Activated CD4-positive, alpha-beta T cell treated with anti-CD3 and anti-CD28 coated beads, Interleukin-2, amount 50 U/mL, for 4 hours (primary cell): ENCODE data around the gene OXLD1.

Source experiments
- DNase-seq, 2 experiments: peaks; one replicate each; pipeline ENCODE4 v3.0.0-alpha.2; 2020

Gene OXLD1

GRCh38 chr17:81701288-81702071 is 35.1 kb upstream of the OXLD1 start:
- DNase-seq = no peak

GRCh38 chr17:81700353-81701287 is 34.2 kb upstream of the OXLD1 start:
- DNase-seq = no peak

DNA sequence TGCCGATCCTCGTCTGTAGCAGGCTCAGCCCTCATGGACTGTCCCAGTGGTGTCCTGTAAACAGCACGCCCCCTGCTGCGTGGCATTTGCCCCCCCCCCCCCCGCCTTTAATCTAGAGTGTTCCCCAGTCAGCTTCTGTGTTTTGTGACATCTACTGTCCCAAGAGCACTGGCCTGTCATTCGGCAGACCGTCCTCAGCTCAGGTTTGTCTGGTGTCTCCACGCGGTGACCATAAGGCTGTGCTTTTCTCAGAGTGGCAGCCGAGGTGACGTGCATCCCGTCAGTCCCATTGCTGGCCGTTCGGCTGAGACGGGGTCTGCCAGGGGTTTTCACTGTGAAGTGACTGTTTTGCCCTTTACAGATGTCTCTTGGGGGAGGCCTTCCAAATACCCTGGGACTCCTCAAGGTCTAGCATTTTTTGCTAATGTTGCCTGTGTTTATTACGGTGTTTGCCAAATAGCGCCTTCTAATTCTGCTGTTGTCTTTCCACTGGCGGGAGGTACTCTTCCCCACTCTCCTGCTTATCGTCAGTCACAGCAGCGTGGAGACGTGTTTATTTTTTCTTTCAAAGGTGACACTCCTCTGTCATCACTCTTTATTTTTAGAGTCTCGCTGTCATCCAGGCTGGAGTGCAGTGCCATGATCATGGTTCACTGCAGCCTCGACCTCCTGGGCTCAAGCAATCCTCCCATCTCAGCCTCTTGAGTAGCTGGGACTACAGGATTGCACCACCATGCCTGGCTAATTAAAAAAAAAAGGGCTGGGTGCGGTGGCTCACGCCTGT is 31.0 kb upstream of the OXLD1 start:
- no peak for DNase-seq

DNA sequence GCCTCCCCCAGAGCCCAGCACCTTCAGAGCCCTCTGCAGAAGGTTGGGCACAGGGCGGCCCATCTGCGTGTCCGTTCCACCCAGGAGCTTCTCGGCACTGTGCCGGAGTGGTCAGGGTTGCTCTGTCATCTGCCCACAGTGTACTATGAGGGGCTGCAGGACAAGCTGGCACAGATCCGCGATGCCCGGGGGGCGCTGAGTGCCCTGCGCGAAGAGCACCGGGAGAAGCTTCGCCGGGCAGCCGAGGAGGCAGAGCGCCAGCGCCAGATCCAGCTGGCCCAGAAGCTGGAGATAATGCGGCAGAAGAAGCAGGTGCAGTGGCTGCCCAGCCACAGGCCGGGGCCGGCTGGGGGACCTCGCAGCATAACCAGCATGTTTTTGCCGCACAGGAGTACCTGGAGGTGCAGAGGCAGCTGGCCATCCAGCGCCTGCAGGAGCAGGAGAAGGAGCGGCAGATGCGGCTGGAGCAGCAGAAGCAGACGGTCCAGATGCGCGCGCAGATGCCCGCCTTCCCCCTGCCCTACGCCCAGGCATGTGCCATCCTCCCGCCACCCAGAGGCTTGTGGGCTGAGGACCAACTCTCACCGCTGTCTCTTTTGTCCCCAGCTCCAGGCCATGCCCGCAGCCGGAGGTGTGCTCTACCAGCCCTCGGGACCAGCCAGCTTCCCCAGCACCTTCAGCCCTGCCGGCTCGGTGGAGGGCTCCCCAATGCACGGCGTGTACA is 30.0 kb upstream of the OXLD1 start:
- no peak for DNase-seq

DNA sequence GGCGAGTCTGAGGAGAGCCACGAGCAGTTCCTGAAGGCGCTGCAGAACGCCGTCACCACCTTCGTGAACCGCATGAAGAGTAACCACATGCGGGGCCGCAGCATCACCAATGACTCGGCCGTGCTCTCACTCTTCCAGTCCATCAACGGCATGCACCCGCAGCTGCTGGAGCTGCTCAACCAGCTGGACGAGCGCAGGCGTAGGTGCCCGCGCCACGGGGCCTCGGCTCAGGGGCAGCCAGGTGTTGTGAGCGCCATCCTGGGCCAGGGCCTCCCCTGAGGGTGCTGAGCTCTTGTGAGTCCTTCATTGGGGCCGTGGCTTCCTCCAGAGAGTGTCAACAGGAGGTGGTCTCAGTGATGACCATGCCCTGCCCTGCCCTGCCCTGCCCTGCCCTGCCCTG is 29.4 kb upstream of the OXLD1 start:
- DNase-seq = no peak

GRCh38 chr17:81695211-81695610 is 28.8 kb upstream of the OXLD1 start:
- DNase-seq = no peak

DNA sequence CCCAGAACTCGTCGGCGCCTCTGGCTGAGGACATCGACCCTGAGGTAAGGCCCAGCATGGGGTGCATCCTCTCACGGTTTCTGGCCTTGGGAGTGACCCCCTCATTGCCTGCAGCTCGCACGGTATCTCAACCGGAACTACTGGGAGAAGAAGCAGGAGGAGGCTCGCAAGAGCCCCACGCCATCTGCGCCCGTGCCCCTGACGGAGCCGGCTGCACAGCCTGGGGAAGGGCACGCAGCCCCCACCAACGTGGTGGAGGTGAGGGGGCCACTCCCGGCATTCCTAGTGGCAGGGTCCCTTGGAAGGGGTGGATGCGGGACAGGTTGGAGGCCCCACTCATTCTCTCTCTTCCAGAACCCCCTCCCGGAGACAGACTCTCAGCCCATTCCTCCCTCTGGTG is 28.4 kb upstream of the OXLD1 start:
- no peak for DNase-seq

DNA sequence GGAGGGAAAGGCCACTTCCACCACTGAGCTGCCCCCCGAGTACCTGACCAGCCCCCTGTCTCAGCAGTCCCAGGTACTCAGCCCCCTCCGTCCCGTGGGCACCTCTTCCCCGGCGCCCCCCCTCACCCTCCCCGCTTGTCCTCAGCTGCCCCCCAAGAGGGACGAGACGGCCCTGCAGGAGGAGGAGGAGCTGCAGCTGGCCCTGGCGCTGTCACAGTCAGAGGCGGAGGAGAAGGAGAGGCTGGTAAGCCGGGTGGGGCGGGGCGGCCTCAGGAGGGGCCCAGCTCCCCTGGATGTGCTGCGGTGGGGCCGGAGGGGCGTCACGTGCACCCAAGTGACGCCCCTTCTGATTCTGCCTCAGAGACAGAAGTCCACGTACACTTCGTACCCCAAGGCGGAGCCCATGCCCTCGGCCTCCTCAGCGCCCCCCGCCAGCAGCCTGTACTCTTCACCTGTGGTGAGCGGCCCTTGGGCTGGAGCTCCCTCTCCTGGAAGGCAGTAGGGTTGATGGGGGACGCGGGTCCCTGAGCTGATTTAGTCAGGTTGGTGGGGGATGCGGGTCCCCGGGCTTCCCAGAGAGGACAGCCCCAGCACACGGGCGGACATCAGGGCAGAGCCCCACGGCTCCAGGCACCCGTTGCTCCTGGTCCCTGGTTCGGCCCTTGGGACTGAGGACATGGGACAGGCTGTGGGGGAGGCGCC is 27.3 kb upstream of the OXLD1 start:
- no peak for DNase-seq

GRCh38 chr17:81691608-81692007 is 25.2 kb upstream of the OXLD1 start:
- DNase-seq = no peak

- no peak for DNase-seq
Measured at GRCh38 chr17:81691196-81691595, 24.8 kb upstream of the OXLD1 start.

DNA sequence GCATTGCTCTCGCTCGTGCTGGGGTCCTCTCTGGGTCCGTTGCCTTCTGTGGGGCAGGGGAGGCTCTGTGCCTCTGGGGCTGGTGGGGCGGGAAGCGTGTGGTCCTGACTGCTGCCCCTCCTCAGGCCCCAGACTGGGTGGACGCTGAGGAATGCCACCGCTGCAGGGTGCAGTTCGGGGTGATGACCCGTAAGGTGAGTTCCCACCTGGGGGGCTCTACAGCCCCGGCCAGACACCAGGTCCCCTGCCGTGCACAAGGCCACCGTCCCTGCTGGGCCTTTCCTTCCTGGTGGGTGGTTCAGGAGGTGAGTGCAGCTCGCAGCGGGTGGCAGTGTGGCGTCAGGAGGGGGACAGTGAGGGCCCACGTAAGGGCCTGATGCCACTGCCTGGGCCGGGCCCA is 24.1 kb upstream of the OXLD1 start:
- no peak for DNase-seq

- DNase-seq = no peak
Measured at GRCh38 chr17:81690066-81690465, 23.7 kb upstream of the OXLD1 start.

GRCh38 chr17:81688616-81689015 is 22.2 kb upstream of the OXLD1 start:
- DNase-seq = no peak

GRCh38 chr17:81687770-81688541 is 21.6 kb upstream of the OXLD1 start:
- no peak for DNase-seq

DNA sequence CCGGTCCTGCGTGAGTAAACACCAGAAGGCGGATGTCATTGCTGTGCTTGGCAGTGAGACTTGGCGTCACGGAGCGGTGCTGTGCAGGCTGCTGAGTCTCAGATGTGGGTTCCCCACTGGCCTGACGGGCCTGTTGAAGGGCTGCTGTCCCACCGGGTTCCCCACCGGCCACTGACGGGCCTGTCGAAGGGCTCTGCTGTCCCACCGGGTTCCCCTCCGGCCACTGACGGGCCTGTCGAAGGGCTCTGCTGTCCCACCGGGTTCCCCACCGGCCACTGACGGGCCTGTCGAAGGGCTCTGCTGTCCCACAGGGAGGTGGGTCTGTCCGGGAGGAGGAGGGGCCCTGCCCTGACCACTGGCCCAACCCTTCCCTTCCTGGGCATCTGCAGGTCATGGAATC is 20.2 kb upstream of the OXLD1 start:
- no peak for DNase-seq

GRCh38 chr17:81685108-81685507 is 18.7 kb upstream of the OXLD1 start:
- DNase-seq = peak; percentile 51 to 52

- no peak for DNase-seq
Measured at GRCh38 chr17:81684442-81684911, 18.1 kb upstream of the OXLD1 start.

- peak; percentile 95 to 96 for DNase-seq
Measured at GRCh38 chr17:81683584-81684441, 17.4 kb upstream of the OXLD1 start, which contains the start of the genes ARL16 and HGS. TSS of gene ARL16 (minus strand) at chr17:81683797. CDS start at chr17:81683753, 44 bp downstream. TSS of gene HGS (plus strand) at chr17:81684011. CDS start at chr17:81684067, 56 bp downstream.

DNA sequence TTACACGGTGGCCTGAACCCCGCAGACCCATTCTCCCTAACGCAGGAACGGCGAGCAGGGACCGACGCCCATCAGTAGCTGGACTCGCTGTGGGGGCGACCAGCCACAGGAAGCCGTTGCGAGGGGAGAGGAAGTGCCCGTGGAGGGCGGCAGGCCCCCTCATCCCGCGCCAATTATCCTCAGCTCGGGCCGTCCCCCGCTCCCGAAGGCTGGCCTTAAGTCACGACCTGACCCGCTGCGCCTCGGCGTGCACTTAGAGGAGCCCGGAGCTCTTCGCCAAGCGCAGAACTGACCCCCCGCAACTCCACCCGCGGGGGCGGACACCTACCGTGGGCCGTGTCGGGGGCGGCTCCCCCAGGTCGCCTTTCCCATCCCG is 16.8 kb upstream of the OXLD1 start:
- no peak for DNase-seq
